GM23338 (cell line): ENCODE measurements around the gene TMCC1. TPM values are rescaled to one million over a fixed set of nuclear protein-coding genes. Genes with fewer than 3 reads are reported as not detected.
A peak's percentile ranks its signal among the peaks of the same experiment; 100 is the strongest.

ENCODE experiments used
- ATAC-seq: fragments of 200-7000 bp; cut with Tn5 transposase; 3 replicates; pipeline ENCODE4 v1.9.1; 2020
- DNase-seq: peaks from one replicate; pipeline ENCODE4 v3.0.0-alpha.2; 2015; ENCODE audit warnings: low spot score
- H2AFZ ChIP-seq: fragments of 200-600 bp; sonication (generic); 2 replicates; pipeline ENCODE4 v1.8.0; 2016; ENCODE audit warnings: antibody characterized with exemption, mild to moderate bottlenecking, moderate library complexity
- H3F3A ChIP-seq: fragments of 200-600 bp; sonication (generic); replicated peaks from 2 replicates; pipeline ENCODE4 v1.8.0; 2017; ENCODE audit warnings: antibody characterized with exemption, mixed run types, low read depth
- H3K27ac ChIP-seq: fragments of 200-600 bp; sonication (generic); 2 replicates; pipeline ENCODE4 v1.6.1; 2016; ENCODE audit warnings: low read depth
- H3K27me3 ChIP-seq: fragments of 200-600 bp; sonication (generic); 2 replicates; pipeline ENCODE4 v1.8.0; 2016; ENCODE audit warnings: mild to moderate bottlenecking, mixed run types, moderate library complexity; ENCODE audit not compliant: insufficient read depth
- H3K36me3 ChIP-seq: fragments of 200-600 bp; sonication (generic); 2 replicates; pipeline ENCODE4 v1.8.0; 2016; ENCODE audit warnings: mild to moderate bottlenecking; ENCODE audit not compliant: insufficient read depth
- H3K4me1 ChIP-seq: fragments of 200-600 bp; sonication (generic); 2 replicates; pipeline ENCODE4 v1.8.0; 2016; ENCODE audit warnings: mild to moderate bottlenecking, moderate library complexity; ENCODE audit not compliant: insufficient read depth
- H3K4me2 ChIP-seq: fragments of 200-600 bp; sonication (generic); 2 replicates; pipeline ENCODE4 v1.7.1; 2017; ENCODE audit warnings: mixed run types
- H3K4me3 ChIP-seq: fragments of 200-600 bp; sonication (generic); 2 replicates; pipeline ENCODE4 v1.6.1; 2016; ENCODE audit warnings: mixed run types
- H3K79me2 ChIP-seq: fragments of 200-600 bp; sonication (generic); replicated peaks from 2 replicates; pipeline ENCODE4 v1.8.0; 2017; ENCODE audit warnings: mild to moderate bottlenecking; ENCODE audit not compliant: insufficient read depth
- H3K9me2 ChIP-seq: fragments of 200-600 bp; sonication (generic); 2 replicates; pipeline ENCODE4 v1.8.0; 2017; ENCODE audit not compliant: insufficient read depth
- H4K20me1 ChIP-seq: fragments of 200-600 bp; sonication (generic); replicated peaks from 2 replicates; pipeline ENCODE4 v1.8.0; 2017; ENCODE audit warnings: mild to moderate bottlenecking; ENCODE audit not compliant: insufficient read depth
- H3K27ac Mint-ChIP-seq: 2 replicates; pipeline ENCODE4 v1.8.0; 2020; ENCODE audit warnings: inconsistent platforms, mild to moderate bottlenecking, moderate library complexity, mixed read lengths
- H3K27me3 Mint-ChIP-seq: 3 replicates; pipeline ENCODE4 v1.8.0; 2022; ENCODE audit warnings: low read depth, mild to moderate bottlenecking, moderate library complexity, mixed read lengths, inconsistent platforms; ENCODE audit not compliant: insufficient read depth, poor library complexity
- H3K36me3 Mint-ChIP-seq: 3 replicates; pipeline ENCODE4 v1.8.0; 2021; ENCODE audit warnings: low read depth, mild to moderate bottlenecking, inconsistent platforms, moderate library complexity, mixed read lengths
- H3K4me1 Mint-ChIP-seq: 3 replicates; pipeline ENCODE4 v1.8.0; 2020; ENCODE audit warnings: mild to moderate bottlenecking, inconsistent platforms, mixed read lengths
- H3K4me3 Mint-ChIP-seq: 3 replicates; pipeline ENCODE4 v1.8.0; 2021; ENCODE audit warnings: moderate library complexity, mild to moderate bottlenecking, inconsistent platforms, mixed read lengths
- H3K9me3 Mint-ChIP-seq: 3 replicates; pipeline ENCODE4 v1.8.0; 2020; ENCODE audit warnings: moderate library complexity, mild to moderate bottlenecking, inconsistent platforms, mixed read lengths
- NANOG ChIP-seq: IDR thresholded peaks from 2 replicates; pipeline ENCODE4 v1.6.1; 2016; ENCODE audit warnings: antibody characterized with exemption, borderline replicate concordance
- REST ChIP-seq: IDR thresholded peaks from one replicate; pipeline ENCODE4 v1.6.1; 2018; ENCODE audit warnings: antibody characterized with exemption; ENCODE audit not compliant: unreplicated experiment
- STAT1 ChIP-seq: IDR thresholded peaks from one replicate; pipeline ENCODE4 v1.6.1; 2016; ENCODE audit warnings: antibody characterized with exemption; ENCODE audit not compliant: unreplicated experiment
- ZNF114 ChIP-seq: fragments of 250-450 bp; sonication (Bioruptor Pico); IDR thresholded peaks from 2 replicates; pipeline ENCODE4 v1.5.0; 2020; ENCODE audit warnings: mild to moderate bottlenecking, moderate library complexity
- ZNF462 ChIP-seq: fragments of 250-450 bp; sonication (Bioruptor Pico); IDR thresholded peaks from 2 replicates; pipeline ENCODE4 v1.5.0; 2020; ENCODE audit warnings: mild to moderate bottlenecking, moderate library complexity
- polyA plus RNA-seq: library from polyadenylated mRNA; unstranded; fragments of >200 nt; fragmentation: Nextera tagmentation; extraction: Ambion mirVana; gene quantifications from 2 replicates; pipeline ENCODE4 v1.2.1, GENCODE V29; 2016
- total RNA-seq: library from RNA; depleted of rRNA; stranded (reverse); fragments of >200 nt; shearing (Covaris generic); gene quantifications from 2 replicates; pipeline ENCODE4 v1.2.3, GENCODE V29; 2014

TMCC1 gene
- total and polyA plus RNA-seq, 2 experiments from 2014 or later: 8.2 to 18.4 TPM

GRCh38 chr3:129604767-129605166, 288.7 kb downstream of the TMCC1 start:
- Mint-ChIP-seq H3K27ac (no peak overlapping the region; the same call in 1 of the 2 replicates), H3K9me3 (no peaks in the 10 kb centered on the region), H3K4me1 (peaks cover 66% of the 10 kb centered on the region), H3K4me3 (peak overlapping the region; percentile 88), H3K27me3 (peaks cover 44% of the 10 kb centered on the region), H3K36me3 (no peaks in the 10 kb centered on the region; the same call in 2 of the 3 replicates)
- Histone ChIP-seq H3K36me3 (no peaks in the 10 kb centered on the region), H3K9me2 (no peaks in the 10 kb centered on the region), H3K27me3 (peaks cover 42% of the 10 kb centered on the region), H2AFZ (no peak overlapping the region), H3K4me2 (peak overlapping the region; percentile 70), H3F3A (peaks cover 14% of the 10 kb centered on the region), H4K20me1 (peaks cover 10% of the 10 kb centered on the region), H3K79me2 (peaks cover 33% of the 10 kb centered on the region), H3K4me1 (peaks cover 53% of the 10 kb centered on the region), H3K4me3 (peak overlapping the region; percentile 69), H3K27ac (no peak overlapping the region)
- ATAC-seq (no peak), DNase-seq (peak; percentile 74)
- TF ChIP-seq ZNF462 (CRISPR knock-in tag) (no peak), ZNF114 (CRISPR knock-in tag) (no peak)

GRCh38 chr3:129603991-129604749, 289.3 kb downstream of the TMCC1 start:
- Mint-ChIP-seq H3K4me3 (peak overlapping the region; percentile 88), H3K27ac (no peak overlapping the region; the same call in 1 of the 2 replicates), H3K36me3 (no peaks in the 10 kb centered on the region; the same call in 2 of the 3 replicates), H3K27me3 (peaks cover 46% of the 10 kb centered on the region), H3K4me1 (peaks cover 69% of the 10 kb centered on the region), H3K9me3 (no peaks in the 10 kb centered on the region)
- H3K36me3 ChIP-seq: no peaks in the 10 kb centered on the region
- no peaks in the 10 kb centered on the region for H3K9me2 ChIP-seq
- peak overlapping the region; percentile 69 for H3K4me3 ChIP-seq
- H3K27ac ChIP-seq: no peak overlapping the region
- peak overlapping the region; percentile 70 for H3K4me2 ChIP-seq
- peaks cover 42% of the 10 kb centered on the region for H3K27me3 ChIP-seq
- peaks cover 55% of the 10 kb centered on the region for H3K4me1 ChIP-seq
- TF ChIP-seq NANOG (no peak), REST (no peak), STAT1 (no peak)
- ATAC-seq: no peak
- peaks cover 14% of the 10 kb centered on the region for H3F3A ChIP-seq
- no peak overlapping the region for H2AFZ ChIP-seq
- peaks cover 39% of the 10 kb centered on the region for H3K79me2 ChIP-seq
- peaks cover 10% of the 10 kb centered on the region for H4K20me1 ChIP-seq
- no peak for DNase-seq
